Caco-2 (cell line): Measurements from ENCODE around the gene CIDEB. TPM values are rescaled to one million over a fixed set of nuclear protein-coding genes. Genes with fewer than 3 reads are reported as not detected.
A peak's percentile ranks its signal among the peaks of the same experiment; 100 is the strongest.

ENCODE experiments used
- BruUV-seq: library from RNA; stranded (reverse); fragments of 400-500 nt; replicated peaks from 2 replicates; lab custom pipeline; 2021; lab: Mats Ljungman, UMichigan
- CTCF ChIA-PET: fragments of 300-600 bp; sonication (Branson Sonifier 250); formaldehyde crosslinking; loops from one replicate; lab custom pipeline; 2022; ENCODE audit warnings: antibody characterized with exemption; lab: Charles Lee
- POLR2A ChIA-PET: fragments of 300-600 bp; sonication (Branson Sonifier 250); formaldehyde crosslinking; loops from one replicate; lab custom pipeline; 2022; ENCODE audit warnings: antibody characterized with exemption; lab: Charles Lee
- DNase-seq, 2 experiments: peaks; one replicate each; pipeline versions ENCODE4 v3.0.0 to v3.0.0-alpha.2; 2020 to 2022
- H3K27me3 ChIP-seq: replicated peaks from 2 replicates; pipeline ENCODE4 v1.6.0; 2011; ENCODE audit warnings: low read length; ENCODE audit not compliant: control insufficient read depth, insufficient read depth
- H3K36me3 ChIP-seq: 2 replicates; pipeline ENCODE4 v1.5.1; 2011; ENCODE audit warnings: low read length; ENCODE audit not compliant: control insufficient read depth, insufficient read depth
- H3K4me1 ChIP-seq: fragments of 250-450 bp; sonication (Bioruptor Pico); 2 replicates; pipeline ENCODE4 v1.5.1; 2020; ENCODE audit warnings: mild to moderate bottlenecking
- H3K4me3 ChIP-seq: 2 replicates; pipeline ENCODE4 v1.5.1; 2011; ENCODE audit warnings: low read depth, mild to moderate bottlenecking, control low read depth, low read length
- H3K9me3 ChIP-seq: fragments of 250-450 bp; sonication (Bioruptor Pico); 2 replicates; pipeline ENCODE4 v1.5.1; 2020; ENCODE audit warnings: mild to moderate bottlenecking, moderate library complexity
- H3K27ac Mint-ChIP-seq: one replicate; pipeline ENCODE4 v1.8.0; 2022; ENCODE audit warnings: mixed read lengths; ENCODE audit not compliant: unreplicated experiment
- H3K27me3 Mint-ChIP-seq: one replicate; pipeline ENCODE4 v1.8.0; 2022; ENCODE audit warnings: mixed read lengths; ENCODE audit not compliant: insufficient read depth, unreplicated experiment
- H3K36me3 Mint-ChIP-seq: one replicate; pipeline ENCODE4 v1.8.0; 2022; ENCODE audit warnings: mild to moderate bottlenecking, mixed read lengths; ENCODE audit not compliant: insufficient read depth, unreplicated experiment
- H3K4me1 Mint-ChIP-seq: one replicate; pipeline ENCODE4 v1.8.0; 2022; ENCODE audit warnings: low read depth, mixed read lengths; ENCODE audit not compliant: unreplicated experiment
- H3K4me3 Mint-ChIP-seq: one replicate; pipeline ENCODE4 v1.8.0; 2022; ENCODE audit warnings: mild to moderate bottlenecking, moderate library complexity, mixed read lengths; ENCODE audit not compliant: unreplicated experiment
- H3K9me3 Mint-ChIP-seq: one replicate; pipeline ENCODE4 v1.8.0; 2022; ENCODE audit warnings: mixed read lengths; ENCODE audit not compliant: unreplicated experiment
- CTCF ChIP-seq, 2 experiments: fragments of 200-600 bp in 1 of 2; IDR thresholded peaks; 1 replicate in 1 of 2; 2 replicates in 1 of 2; pipeline versions ENCODE4 v1.5.1 to v1.8.0; 2011 to 2022; ENCODE audit warnings: antibody characterized with exemption in 1 of 2, control low read depth in 1 of 2, inconsistent platforms in 1 of 2, low read depth in 1 of 2, low read length in 1 of 2, mild to moderate bottlenecking in 1 of 2, moderate library complexity in 1 of 2; ENCODE audit not compliant: insufficient read depth in 1 of 2, severe bottlenecking in 1 of 2, unreplicated experiment in 1 of 2
- intact Hi-C: fragments of 100-400 bp; cut with micrococcal nuclease; formaldehyde crosslinking; loops from one replicate; pipeline ENCODE4 v1.10.0; 2022; ENCODE audit not compliant: unreplicated experiment
- total RNA-seq: library from RNA; stranded (reverse); gene quantifications from 2 replicates; pipeline ENCODE4 v1.2.3, GENCODE V29; 2022

Gene CIDEB
- total RNA-seq, 1 experiment from 2014 or later, result 7.2 TPM

GRCh38 chr14:24321212-24321975, 13.6 kb upstream of the CIDEB start:
- CTCF ChIA-PET, result interaction anchor here (1.3 kb wide), 1 partner anchor 13 kb away, joined by 4 read pairs; the partner anchor contains the start of gene CIDEB
- Mint-ChIP-seq H3K9me3 (no peaks in the 10 kb centered on the region), H3K4me3 (no peak overlapping the region), H3K27ac (no peak overlapping the region), H3K36me3 (peaks cover 6% of the 10 kb centered on the region), H3K4me1 (no peaks in the 10 kb centered on the region), H3K27me3 (peaks cover 14% of the 10 kb centered on the region)
- no peaks in the 10 kb centered on the region for H3K27me3 ChIP-seq
- no peak overlapping the region for H3K4me3 ChIP-seq
- H3K4me1 ChIP-seq, result peaks cover 5% of the 10 kb centered on the region
- POLR2A ChIA-PET, result no interaction called here
- DNase-seq, result no peak
- TF ChIP-seq CTCF (IDR thresholded peaks at IDR 0.05; ENCODE audit: insufficient read depth in 1 of 2, low read depth in 1 of 2, low read length in 1 of 2, severe bottlenecking in 1 of 2, unreplicated experiment in 1 of 2), result no peak
- H3K36me3 ChIP-seq, result no peaks in the 10 kb centered on the region
- BruUV-seq, result no TSS peak
- intact Hi-C loops, result no loop called here
- no peaks in the 10 kb centered on the region for H3K9me3 ChIP-seq

- peak overlapping the region; percentile 60 for H3K4me3 Mint-ChIP-seq
- H3K36me3 ChIP-seq, result no peaks in the 10 kb centered on the region
- POLR2A ChIA-PET, result no interaction called here
- no peak for TF ChIP-seq CTCF (IDR thresholded peaks at IDR 0.05; ENCODE audit: insufficient read depth in 1 of 2, low read depth in 1 of 2, low read length in 1 of 2, severe bottlenecking in 1 of 2, unreplicated experiment in 1 of 2)
- peaks cover 14% of the 10 kb centered on the region for H3K27me3 Mint-ChIP-seq
- peaks cover 16% of the 10 kb centered on the region for H3K36me3 Mint-ChIP-seq
- CTCF ChIA-PET, result interaction anchor here (1.0 to 1.4 kb wide), 2 partner anchors 10 to 114 kb away, joined by 3 to 18 read pairs; partner anchors contain the start of gene CIDEB
- peaks cover 14% of the 10 kb centered on the region for H3K4me1 ChIP-seq
- no peaks in the 10 kb centered on the region for H3K27me3 ChIP-seq
- H3K4me3 ChIP-seq, result no peak overlapping the region
- no peak overlapping the region for H3K27ac Mint-ChIP-seq
- no peaks in the 10 kb centered on the region for H3K9me3 Mint-ChIP-seq
- intact Hi-C loops, result no loop called here
- no TSS peak for BruUV-seq
- peaks cover 6% of the 10 kb centered on the region for H3K4me1 Mint-ChIP-seq
- DNase-seq, result no peak
- no peaks in the 10 kb centered on the region for H3K9me3 ChIP-seq
Observed at GRCh38 chr14:24317141-24317928, 9.6 kb upstream of the CIDEB start.

- intact Hi-C loops, result no loop called here
- H3K36me3 Mint-ChIP-seq, result peaks cover 16% of the 10 kb centered on the region
- H3K27me3 Mint-ChIP-seq, result peaks cover 14% of the 10 kb centered on the region
- Histone ChIP-seq H3K27me3 (no peaks in the 10 kb centered on the region), H3K4me1 (peaks cover 14% of the 10 kb centered on the region), H3K36me3 (no peaks in the 10 kb centered on the region), H3K9me3 (no peaks in the 10 kb centered on the region), H3K4me3 (peak overlapping the region; percentile 33)
- CTCF ChIA-PET, result interaction anchor here (1.2 to 1.4 kb wide), 2 partner anchors 9 to 74 kb away, joined by 3 to 18 read pairs; partner anchors contain the start of genes CIDEB and TINF2
- peaks cover 6% of the 10 kb centered on the region for H3K4me1 Mint-ChIP-seq
- H3K4me3 Mint-ChIP-seq, result peak overlapping the region; percentile 60
- BruUV-seq, result no TSS peak
- H3K9me3 Mint-ChIP-seq, result no peaks in the 10 kb centered on the region
- no peak for DNase-seq
- no peak overlapping the region for H3K27ac Mint-ChIP-seq
- no peak for TF ChIP-seq CTCF (IDR thresholded peaks at IDR 0.05; ENCODE audit: insufficient read depth in 1 of 2, low read depth in 1 of 2, low read length in 1 of 2, severe bottlenecking in 1 of 2, unreplicated experiment in 1 of 2)
- POLR2A ChIA-PET, result no interaction called here
Observed at GRCh38 chr14:24316597-24316950, 8.8 kb upstream of the CIDEB start.
